Panc1 (cell line): ENCODE data around the gene SCIMP. TPM values are rescaled to one million over a fixed set of nuclear protein-coding genes. Genes with fewer than 3 reads are reported as not detected.
"Not testable (repeated sequence)": the region's sequence is repeated elsewhere in the genome, so short reads cannot be mapped to it uniquely, and the experiment has no call there.

Experiments used
- ATAC-seq: fragments of 200-7000 bp; cut with Tn5 transposase; 2 replicates; pipeline ENCODE4 v1.9.1; 2020; ENCODE audit warnings: mild to moderate bottlenecking, moderate library complexity
- BruUV-seq: library from RNA; stranded (reverse); fragments of 400-500 nt; replicated peaks from 2 replicates; lab custom pipeline; 2021; lab: Mats Ljungman, UMichigan
- CTCF ChIA-PET: fragments of 300-600 bp; sonication (Branson Sonifier 250); formaldehyde crosslinking; loops from one replicate; lab custom pipeline; 2022; ENCODE audit warnings: antibody characterized with exemption; lab: Charles Lee
- POLR2A ChIA-PET: fragments of 300-600 bp; sonication (Branson Sonifier 250); formaldehyde crosslinking; loops from one replicate; lab custom pipeline; 2022; ENCODE audit warnings: antibody characterized with exemption; lab: Charles Lee
- DNase-seq: peaks from one replicate; pipeline ENCODE4 v3.0.0-alpha.2; 2010; ENCODE audit warnings: low read depth, low spot score
- H3K27ac ChIP-seq: 2 replicates; pipeline ENCODE4 v1.5.1; 2011; ENCODE audit warnings: mild to moderate bottlenecking, low read length, inconsistent platforms
- H3K27me3 ChIP-seq: fragments of 200-500 bp; sonication (Bioruptor generic); 2 replicates; pipeline ENCODE4 v1.6.0; 2014; ENCODE audit warnings: low read length, inconsistent platforms; ENCODE audit not compliant: control insufficient read depth, insufficient read depth
- H3K36me3 ChIP-seq: fragments of 200-500 bp; sonication (Bioruptor generic); 2 replicates; pipeline ENCODE4 v1.5.1; 2014; ENCODE audit warnings: inconsistent platforms, mild to moderate bottlenecking, low read length, moderate library complexity; ENCODE audit not compliant: control insufficient read depth, insufficient read depth
- H3K4me1 ChIP-seq: 2 replicates; pipeline ENCODE4 v1.5.1; 2011; ENCODE audit warnings: inconsistent platforms, mild to moderate bottlenecking, low read length, moderate library complexity; ENCODE audit not compliant: control insufficient read depth, insufficient read depth
- H3K4me3 ChIP-seq, 2 experiments: 2 replicates each; pipeline ENCODE4 v1.5.1; 2011 to 2012; ENCODE audit warnings: low read depth in 2 of 2, low read length in 2 of 2, mild to moderate bottlenecking in 2 of 2, inconsistent platforms in 1 of 2, moderate library complexity in 1 of 2
- H3K9me3 ChIP-seq: fragments of 200-500 bp; sonication (Bioruptor generic); 2 replicates; pipeline ENCODE4 v1.5.1; 2014; ENCODE audit warnings: low read depth, mild to moderate bottlenecking, inconsistent platforms, low read length, moderate library complexity; ENCODE audit not compliant: control insufficient read depth, insufficient read depth
- CTCF ChIP-seq: fragments of 450-650 bp; IDR thresholded peaks from 2 replicates; pipeline ENCODE4 v1.5.1; 2017; ENCODE audit warnings: mild to moderate bottlenecking
- POLR2AphosphoS5 ChIP-seq: IDR thresholded peaks from 2 replicates; pipeline ENCODE4 v1.6.1; 2012; ENCODE audit warnings: mild to moderate bottlenecking, low read depth, low read length, moderate library complexity
- SIN3A ChIP-seq: IDR thresholded peaks from 2 replicates; pipeline ENCODE4 v1.6.1; 2012; ENCODE audit warnings: low read depth, mild to moderate bottlenecking, low read length, moderate library complexity, borderline replicate concordance; ENCODE audit not compliant: insufficient read depth
- TCF7L2 ChIP-seq: IDR thresholded peaks from 2 replicates; pipeline ENCODE4 v1.6.1; 2011; ENCODE audit warnings: mild to moderate bottlenecking, low read depth, low read length, inconsistent platforms
- in situ Hi-C: cut with HindIII; loops from 2 replicates; pipeline ENCODE4 v1.10.0; 2016; ENCODE audit warnings: low sequenced_read_pairs, low pct_unique_long_range_greater_than_20kb
- intact Hi-C: fragments of 100-400 bp; cut with micrococcal nuclease; formaldehyde crosslinking; loops from one replicate; pipeline ENCODE4 v1.10.0; 2022; ENCODE audit not compliant: unreplicated experiment
- total RNA-seq: library from RNA; stranded (reverse); gene quantifications from one replicate; pipeline ENCODE4 v1.2.1, GENCODE V29; 2021; ENCODE audit not compliant: unreplicated experiment
- TF ChIP-seq, protein P1 (sequence below), 2 experiments: IDR thresholded peaks; 2 replicates each; pipeline ENCODE4 v1.6.1; 2011 to 2012; ENCODE audit warnings: low read depth in 2 of 2, control low read depth in 1 of 2, low read length in 1 of 2, mild to moderate bottlenecking in 1 of 2, moderate library complexity in 1 of 2; ENCODE audit not compliant: insufficient read depth in 1 of 2

The SCIMP gene
- total RNA-seq, 1 experiment from 2014 or later, result not detected

GRCh38 chr17:5181509-5182305 lies 53.0 kb downstream of the SCIMP start:
- POLR2A ChIA-PET, result no interaction called here
- Histone ChIP-seq H3K27me3 (no peaks in the 10 kb centered on the region), H3K4me3 (no peak overlapping the region), H3K36me3 (no peaks in the 10 kb centered on the region), H3K27ac (no peak overlapping the region), H3K4me1 (no peaks in the 10 kb centered on the region), H3K9me3 (peaks cover 63% of the 10 kb centered on the region)
- no peak for TF ChIP-seq TCF7L2
- TF ChIP-seq POLR2AphosphoS5, result no peak
- ATAC-seq (no peak), DNase-seq (no peak)
- CTCF ChIA-PET, result no interaction called here
- intact Hi-C loops, result no loop called here
- in situ Hi-C loops, result no loop called here
- no TSS peak for BruUV-seq

- POLR2A ChIA-PET, result no interaction called here
- in situ Hi-C loops, result no loop called here
Measured at GRCh38 chr17:5179003-5179402, 55.7 kb downstream of the SCIMP start.

DNA sequence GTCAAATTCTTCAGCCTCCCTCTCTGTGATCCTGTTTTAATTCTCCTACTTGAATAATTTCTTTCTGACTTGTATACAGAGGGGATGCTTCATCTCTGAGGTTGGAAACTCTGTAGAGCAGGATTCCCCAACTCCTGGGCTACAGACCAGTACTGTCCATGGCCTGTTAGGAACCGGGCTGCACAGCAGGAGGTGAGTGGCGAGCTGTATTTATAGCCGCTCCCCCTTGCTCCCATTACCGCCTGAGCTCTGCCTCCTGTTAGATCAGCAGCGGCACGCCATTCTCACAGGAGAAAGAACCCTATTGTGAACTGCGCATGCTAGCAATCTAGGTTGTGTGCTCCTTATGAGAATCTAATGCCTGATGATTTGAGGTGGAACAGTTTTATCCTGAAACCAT lies 59.6 kb downstream of the SCIMP start:
- BruUV-seq, DNase-seq, CTCF ChIA-PET, H3K27ac ChIP-seq, in situ Hi-C loops, POLR2A ChIA-PET, H3K4me1 ChIP-seq, intact Hi-C loops, H3K4me3 ChIP-seq, ATAC-seq, H3K36me3 ChIP-seq, H3K27me3 ChIP-seq: not testable (repeated sequence)
- H3K9me3 ChIP-seq, result peaks cover 14% of the 10 kb centered on the region

More at GRCh38 chr17:5179003-5179402, 55.7 kb downstream of the SCIMP start:
- no peak for TF ChIP-seq POLR2AphosphoS5
- TF ChIP-seq CTCF, result no peak
- no peak for TF ChIP-seq TCF7L2
- no peak for TF ChIP-seq SIN3A
- TF ChIP-seq, protein P1, sequence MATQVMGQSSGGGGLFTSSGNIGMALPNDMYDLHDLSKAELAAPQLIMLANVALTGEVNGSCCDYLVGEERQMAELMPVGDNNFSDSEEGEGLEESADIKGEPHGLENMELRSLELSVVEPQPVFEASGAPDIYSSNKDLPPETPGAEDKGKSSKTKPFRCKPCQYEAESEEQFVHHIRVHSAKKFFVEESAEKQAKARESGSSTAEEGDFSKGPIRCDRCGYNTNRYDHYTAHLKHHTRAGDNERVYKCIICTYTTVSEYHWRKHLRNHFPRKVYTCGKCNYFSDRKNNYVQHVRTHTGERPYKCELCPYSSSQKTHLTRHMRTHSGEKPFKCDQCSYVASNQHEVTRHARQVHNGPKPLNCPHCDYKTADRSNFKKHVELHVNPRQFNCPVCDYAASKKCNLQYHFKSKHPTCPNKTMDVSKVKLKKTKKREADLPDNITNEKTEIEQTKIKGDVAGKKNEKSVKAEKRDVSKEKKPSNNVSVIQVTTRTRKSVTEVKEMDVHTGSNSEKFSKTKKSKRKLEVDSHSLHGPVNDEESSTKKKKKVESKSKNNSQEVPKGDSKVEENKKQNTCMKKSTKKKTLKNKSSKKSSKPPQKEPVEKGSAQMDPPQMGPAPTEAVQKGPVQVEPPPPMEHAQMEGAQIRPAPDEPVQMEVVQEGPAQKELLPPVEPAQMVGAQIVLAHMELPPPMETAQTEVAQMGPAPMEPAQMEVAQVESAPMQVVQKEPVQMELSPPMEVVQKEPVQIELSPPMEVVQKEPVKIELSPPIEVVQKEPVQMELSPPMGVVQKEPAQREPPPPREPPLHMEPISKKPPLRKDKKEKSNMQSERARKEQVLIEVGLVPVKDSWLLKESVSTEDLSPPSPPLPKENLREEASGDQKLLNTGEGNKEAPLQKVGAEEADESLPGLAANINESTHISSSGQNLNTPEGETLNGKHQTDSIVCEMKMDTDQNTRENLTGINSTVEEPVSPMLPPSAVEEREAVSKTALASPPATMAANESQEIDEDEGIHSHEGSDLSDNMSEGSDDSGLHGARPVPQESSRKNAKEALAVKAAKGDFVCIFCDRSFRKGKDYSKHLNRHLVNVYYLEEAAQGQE (IDR thresholded peaks at IDR 0.05; ENCODE audit: insufficient read depth in 1 of 2, low read depth in 2 of 2, low read length in 1 of 2), result no peak
- ATAC-seq (no peak), DNase-seq (no peak)
- H3K36me3 ChIP-seq, result no peaks in the 10 kb centered on the region
- H3K4me3 ChIP-seq, result no peak overlapping the region
- H3K4me1 ChIP-seq, result no peaks in the 10 kb centered on the region
- intact Hi-C loops, result no loop called here
- H3K9me3 ChIP-seq, result peaks cover 51% of the 10 kb centered on the region
- H3K27ac ChIP-seq, result no peak overlapping the region
- no peaks in the 10 kb centered on the region for H3K27me3 ChIP-seq
- BruUV-seq, result no TSS peak
- CTCF ChIA-PET, result no interaction called here

DNA sequence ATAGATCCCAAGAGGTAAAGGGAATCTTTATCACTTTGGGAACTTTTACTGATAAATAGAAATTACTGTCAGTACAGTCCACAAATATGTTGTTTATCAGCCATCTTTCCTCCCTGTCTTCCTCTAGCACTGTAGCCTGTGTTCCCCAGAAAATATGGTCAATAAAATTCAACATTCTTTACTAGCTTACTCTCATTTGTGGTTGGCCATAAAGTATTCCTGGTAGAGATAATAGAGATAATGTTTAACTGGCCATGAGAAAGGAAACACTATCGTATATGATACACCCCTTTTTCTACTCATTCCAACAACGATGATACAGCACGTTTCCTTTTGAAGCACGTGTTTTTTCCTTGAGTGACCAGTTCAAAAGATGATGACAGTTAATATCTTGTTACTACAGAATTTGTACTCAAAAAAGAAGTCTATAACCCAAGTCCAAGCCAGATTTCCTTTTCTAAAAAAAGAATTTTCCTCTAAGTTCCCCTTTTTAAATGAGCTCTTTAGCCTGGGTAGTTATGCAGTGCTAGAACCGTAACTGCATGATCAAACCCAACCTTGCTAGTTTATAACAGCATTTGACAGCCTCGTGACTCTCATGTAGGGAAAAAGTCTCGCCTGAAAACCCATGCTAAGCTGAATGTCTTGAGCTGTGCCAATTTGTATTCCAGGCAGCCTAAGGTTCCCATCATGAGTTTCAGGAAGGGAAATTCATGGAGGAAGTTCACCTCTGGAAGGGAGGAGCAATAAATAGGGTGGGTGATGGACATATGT lies 68.7 kb downstream of the SCIMP start:
- H3K27me3 ChIP-seq, CTCF ChIA-PET: not testable (repeated sequence)

More for the DNA sequence above, 68.7 kb downstream of the SCIMP start:
- H3K27ac ChIP-seq, ATAC-seq, DNase-seq, H3K4me1 ChIP-seq, BruUV-seq, H3K36me3 ChIP-seq, H3K4me3 ChIP-seq, H3K9me3 ChIP-seq, POLR2A ChIA-PET, in situ Hi-C loops, intact Hi-C loops: not testable (repeated sequence)
